ENCODE results near the gene IPPK.

IPPK gene

DNA sequence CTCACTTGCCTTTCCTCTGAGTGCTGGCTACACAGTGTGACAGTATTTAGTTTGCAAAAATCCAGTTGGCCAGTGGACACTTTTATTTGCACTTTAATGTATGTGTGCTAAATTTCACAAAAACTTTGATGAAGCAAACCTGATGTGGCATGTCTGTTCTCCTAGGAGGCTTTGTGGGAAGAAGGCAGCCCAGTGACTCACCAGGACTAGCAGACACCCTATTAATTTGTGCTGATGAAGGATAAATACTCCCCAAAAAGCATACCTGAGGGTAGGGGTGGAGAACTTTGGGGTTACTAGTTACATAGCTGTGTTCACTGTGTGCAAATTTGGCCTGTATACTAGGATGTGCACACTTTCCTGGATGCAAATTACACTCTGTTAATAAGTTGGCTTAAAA lies 39.3 kb upstream of the IPPK start:
- TF ChIP-seq CTCF (IDR thresholded peaks at IDR 0.05): no peak

DNA sequence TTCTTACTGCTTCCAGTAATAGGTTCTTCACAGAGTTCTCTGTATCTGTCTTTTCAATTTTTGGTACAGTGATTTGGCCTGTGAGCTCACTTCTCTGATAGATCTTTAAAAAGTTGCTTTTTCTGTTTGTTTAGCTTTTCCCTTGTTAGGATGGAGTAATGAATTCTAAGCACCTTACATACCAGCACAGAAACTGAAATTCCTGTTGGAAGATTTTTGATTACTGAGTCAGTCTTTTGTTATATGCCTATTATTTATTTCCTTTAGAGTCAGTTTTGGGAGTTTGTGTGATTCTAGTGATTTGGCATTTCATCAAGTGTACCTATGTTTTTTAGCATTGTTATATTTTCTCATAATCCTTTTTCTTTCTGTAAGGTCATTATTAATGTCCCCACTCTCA lies 37.6 kb upstream of the IPPK start:
- no peak for TF ChIP-seq CTCF (IDR thresholded peaks at IDR 0.05)

GRCh38 chr9:92706218-92706940 lies 36.4 kb upstream of the IPPK start:
- TF ChIP-seq CTCF (IDR thresholded peaks at IDR 0.05): peak; percentile 68; the same call in 1 of the 2 replicates

DNA sequence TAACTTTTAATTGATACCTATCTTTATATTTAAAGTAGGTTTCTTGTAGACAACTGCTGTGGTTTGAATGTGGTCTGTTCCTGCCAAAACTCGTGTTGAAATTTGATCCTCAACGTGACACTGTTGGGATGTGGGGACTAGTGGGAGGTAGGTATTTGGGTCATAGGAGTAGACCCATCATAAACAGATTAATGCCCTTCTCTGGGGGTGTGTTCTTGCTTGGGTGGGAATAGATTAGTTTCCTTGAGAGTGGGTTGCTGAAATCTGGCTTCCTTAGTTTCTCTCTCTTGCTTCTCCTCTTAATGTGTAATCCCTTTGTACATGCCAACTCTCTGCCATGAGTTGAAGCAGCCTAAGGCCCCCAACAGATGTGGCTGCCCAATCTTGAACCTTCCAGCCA lies 34.6 kb upstream of the IPPK start:
- TF ChIP-seq CTCF (IDR thresholded peaks at IDR 0.05): no peak

GRCh38 chr9:92696619-92697018 lies 26.7 kb upstream of the IPPK start:
- no peak for TF ChIP-seq CTCF (IDR thresholded peaks at IDR 0.05)

DNA sequence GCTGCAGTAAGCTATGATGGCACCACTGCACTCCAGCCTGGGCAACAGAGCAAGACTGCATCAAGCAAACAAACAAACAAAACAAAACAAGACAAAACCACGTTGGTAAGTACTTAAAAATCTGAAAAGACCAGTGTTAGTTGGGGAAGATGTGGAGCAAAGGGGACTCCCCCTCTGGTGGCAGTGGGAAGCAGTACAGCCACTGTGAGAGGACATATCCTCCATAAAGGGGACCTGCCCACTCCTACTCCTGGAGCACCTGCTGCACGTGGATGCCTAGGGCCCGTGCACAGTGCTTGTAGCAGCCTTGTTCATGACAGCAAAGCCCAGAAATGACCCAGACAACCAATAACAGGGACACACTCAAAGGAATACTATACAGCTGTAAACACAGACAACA lies 17.0 kb upstream of the IPPK start:
- TF ChIP-seq CTCF (IDR thresholded peaks at IDR 0.05): no peak

GRCh38 chr9:92685022-92685421 lies 15.1 kb upstream of the IPPK start:
- TF ChIP-seq CTCF (IDR thresholded peaks at IDR 0.05): no peak

GRCh38 chr9:92682269-92682668 lies 12.3 kb upstream of the IPPK start:
- no peak for TF ChIP-seq CTCF (IDR thresholded peaks at IDR 0.05)
